WERI-Rb-1 (cell line): ENCODE measurements around the gene NECAB2.

Source experiments
- DNase-seq: peaks from one replicate; pipeline ENCODE4 v3.0.0-alpha.2; 2020
- H3K27ac ChIP-seq: fragments of 250-450 bp; sonication (Bioruptor Pico); 2 replicates; pipeline ENCODE4 v1.5.1; 2020; ENCODE audit warnings: mild to moderate bottlenecking, moderate library complexity
- H3K27me3 ChIP-seq: fragments of 250-450 bp; sonication (Bioruptor Pico); 2 replicates; pipeline ENCODE4 v1.5.1; 2021; ENCODE audit warnings: mild to moderate bottlenecking, low read depth, moderate library complexity; ENCODE audit not compliant: insufficient read depth, severe bottlenecking
- H3K36me3 ChIP-seq: fragments of 250-450 bp; sonication (Bioruptor Pico); 2 replicates; pipeline ENCODE4 v1.5.1; 2020; ENCODE audit warnings: mild to moderate bottlenecking, moderate library complexity
- H3K4me3 ChIP-seq: 2 replicates; pipeline ENCODE4 v1.5.1; 2011; ENCODE audit warnings: low read depth, mild to moderate bottlenecking, control low read depth, low read length
- H3K9me3 ChIP-seq: fragments of 250-450 bp; sonication (Bioruptor Pico); 2 replicates; pipeline ENCODE4 v1.5.1; 2021; ENCODE audit warnings: mild to moderate bottlenecking, moderate library complexity; ENCODE audit not compliant: severe bottlenecking
- CTCF ChIP-seq: IDR thresholded peaks from 2 replicates; pipeline ENCODE4 v1.5.1; 2011; ENCODE audit warnings: low read depth, mild to moderate bottlenecking, control low read depth, inconsistent platforms, low read length

The NECAB2 gene

GRCh38 chr16:83981799-83982198 is 13.8 kb downstream of the NECAB2 start:
- no peak for TF ChIP-seq CTCF
- H3K36me3 ChIP-seq: no peaks in the 10 kb centered on the region
- no peaks in the 10 kb centered on the region for H3K27me3 ChIP-seq
- H3K4me3 ChIP-seq: no peak overlapping the region
- DNase-seq: no peak
- no peaks in the 10 kb centered on the region for H3K9me3 ChIP-seq
- H3K27ac ChIP-seq: no peak overlapping the region

GRCh38 chr16:83983491-83983890 is 15.4 kb downstream of the NECAB2 start:
- no peaks in the 10 kb centered on the region for H3K27me3 ChIP-seq
- H3K27ac ChIP-seq: no peak overlapping the region
- H3K4me3 ChIP-seq: no peak overlapping the region
- no peaks in the 10 kb centered on the region for H3K9me3 ChIP-seq
- H3K36me3 ChIP-seq: no peaks in the 10 kb centered on the region
- no peak for DNase-seq
- TF ChIP-seq CTCF: no peak

GRCh38 chr16:83989300-83989699 is 21.3 kb downstream of the NECAB2 start:
- no peaks in the 10 kb centered on the region for H3K9me3 ChIP-seq
- DNase-seq: no peak
- no peak overlapping the region for H3K4me3 ChIP-seq
- TF ChIP-seq CTCF: no peak
- no peak overlapping the region for H3K27ac ChIP-seq
- no peaks in the 10 kb centered on the region for H3K36me3 ChIP-seq
- no peaks in the 10 kb centered on the region for H3K27me3 ChIP-seq

- no peak for TF ChIP-seq CTCF
- H3K27ac ChIP-seq: no peak overlapping the region
- no peaks in the 10 kb centered on the region for H3K27me3 ChIP-seq
- no peak for DNase-seq
- no peaks in the 10 kb centered on the region for H3K36me3 ChIP-seq
- no peak overlapping the region for H3K4me3 ChIP-seq
- no peaks in the 10 kb centered on the region for H3K9me3 ChIP-seq
Observed at GRCh38 chr16:83990492-83990891, 22.4 kb downstream of the NECAB2 start.

GRCh38 chr16:83992624-83993023 is 24.6 kb downstream of the NECAB2 start:
- DNase-seq: no peak
- Histone ChIP-seq H3K4me3 (no peak overlapping the region), H3K27me3 (no peaks in the 10 kb centered on the region), H3K9me3 (no peaks in the 10 kb centered on the region), H3K36me3 (no peaks in the 10 kb centered on the region), H3K27ac (no peak overlapping the region)
- no peak for TF ChIP-seq CTCF

GRCh38 chr16:83994087-83994486 is 26.0 kb downstream of the NECAB2 start:
- TF ChIP-seq CTCF: no peak
- no peaks in the 10 kb centered on the region for H3K9me3 ChIP-seq
- H3K4me3 ChIP-seq: no peak overlapping the region
- no peak for DNase-seq
- no peaks in the 10 kb centered on the region for H3K36me3 ChIP-seq
- H3K27ac ChIP-seq: no peak overlapping the region
- no peaks in the 10 kb centered on the region for H3K27me3 ChIP-seq
